HG03196 (cell line): ENCODE measurements around the gene CABP4.

Experiments used
- ATAC-seq: cut with Tn5 transposase; IDR thresholded peaks from one replicate; pipeline ENCODE4 v1.9.1; 2021; ENCODE audit not compliant: unreplicated experiment

CABP4 gene

DNA sequence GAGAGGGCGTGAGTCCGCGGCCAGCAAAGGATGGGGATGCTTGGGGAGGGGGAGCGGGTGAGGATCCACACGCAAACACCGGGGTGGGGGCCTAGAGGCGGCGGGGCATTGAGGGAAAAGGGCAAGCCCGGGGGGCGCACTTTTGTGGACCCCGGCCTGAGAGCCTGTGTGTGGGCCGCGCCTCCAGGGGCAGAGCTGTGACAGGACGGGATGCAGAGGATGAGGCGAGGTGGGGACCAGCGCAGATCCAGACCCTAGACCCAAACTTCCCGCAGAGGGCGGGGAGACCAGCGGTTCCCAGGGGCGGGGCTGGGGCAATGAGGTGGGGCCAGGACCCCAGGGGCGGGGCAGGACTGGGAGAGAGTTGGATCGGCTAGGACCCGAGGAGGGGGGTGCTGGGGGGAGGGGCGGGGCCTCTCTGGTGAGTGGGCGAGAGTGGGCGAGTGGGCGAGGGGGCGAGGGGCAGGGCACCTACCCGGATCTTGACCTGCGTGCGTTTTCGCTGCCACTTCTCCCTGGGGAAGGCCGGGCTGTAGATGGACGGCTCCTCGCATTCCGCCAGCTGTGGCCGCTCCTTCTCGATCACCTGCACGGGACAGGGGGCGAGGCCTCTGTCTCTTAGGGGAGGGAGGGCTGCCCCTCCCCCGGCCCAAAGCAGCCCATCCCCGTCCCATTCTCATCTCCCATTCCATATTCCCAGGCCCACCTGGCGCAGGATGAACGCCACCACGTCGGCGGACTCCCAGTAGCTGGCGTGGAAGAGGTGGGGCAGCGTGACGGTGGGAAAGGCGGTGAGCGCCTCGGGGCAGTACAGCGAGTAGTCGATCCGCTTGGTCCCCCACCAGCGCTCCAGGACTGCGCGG lies 39.4 kb downstream of the CABP4 start:
- ATAC-seq, result no peak

DNA sequence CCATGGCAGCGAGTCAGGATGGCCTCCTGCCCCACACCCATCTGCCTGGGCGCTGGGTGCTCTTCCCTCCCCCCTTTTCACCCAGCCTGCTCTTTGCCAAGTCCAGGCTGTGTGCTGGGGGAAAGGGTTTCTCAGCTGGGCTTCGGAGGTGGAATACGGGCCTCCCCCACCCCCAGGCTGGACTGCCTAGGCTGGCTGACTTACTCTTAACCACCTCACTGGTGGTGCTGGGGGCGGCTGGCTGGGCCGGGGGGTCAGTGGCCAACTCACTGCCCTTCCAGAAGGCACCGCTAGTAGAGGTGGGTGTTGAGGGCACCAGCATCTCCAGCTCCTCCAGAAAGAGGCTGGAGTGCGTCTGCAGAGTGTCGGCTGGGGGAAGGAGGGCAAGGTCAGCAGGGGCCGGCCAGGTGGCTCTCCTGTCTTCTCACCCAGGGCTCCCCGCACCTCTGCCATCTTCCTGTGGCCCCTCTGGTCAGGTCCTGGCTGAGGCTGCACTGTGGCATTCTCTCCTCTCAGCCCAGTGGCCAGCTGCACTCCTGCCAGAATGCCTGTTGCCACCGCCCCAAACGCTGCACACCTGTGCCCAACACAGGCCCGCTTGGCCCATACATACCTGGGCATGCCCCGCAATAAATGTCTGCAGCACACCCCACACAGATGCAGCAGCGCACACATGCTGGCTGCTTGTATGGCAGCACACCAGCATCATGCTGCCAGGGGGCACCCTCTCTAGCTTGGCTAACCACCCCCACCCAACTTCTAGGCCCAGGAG lies 40.3 kb downstream of the CABP4 start:
- no peak for ATAC-seq

DNA sequence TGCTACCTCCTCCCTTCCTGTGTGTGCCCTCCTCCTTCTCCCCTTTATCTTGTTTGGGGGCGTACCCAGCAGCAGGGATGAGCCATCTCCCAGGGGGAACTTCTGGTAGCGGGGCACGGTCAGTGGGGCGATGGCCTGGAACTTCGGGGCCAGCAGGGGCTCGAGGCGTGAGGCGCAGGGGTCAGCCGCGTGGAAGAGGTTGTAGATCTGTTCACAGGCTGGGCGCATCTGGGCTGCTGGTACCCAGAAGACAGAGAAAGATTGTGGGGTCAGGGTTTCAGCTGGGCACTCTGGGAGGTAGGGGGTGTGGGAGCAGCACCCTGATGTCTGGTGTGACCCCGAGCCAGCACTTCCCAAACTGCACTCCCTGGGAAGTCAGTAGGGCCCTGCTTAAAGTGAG lies 41.0 kb downstream of the CABP4 start:
- ATAC-seq, result no peak

DNA sequence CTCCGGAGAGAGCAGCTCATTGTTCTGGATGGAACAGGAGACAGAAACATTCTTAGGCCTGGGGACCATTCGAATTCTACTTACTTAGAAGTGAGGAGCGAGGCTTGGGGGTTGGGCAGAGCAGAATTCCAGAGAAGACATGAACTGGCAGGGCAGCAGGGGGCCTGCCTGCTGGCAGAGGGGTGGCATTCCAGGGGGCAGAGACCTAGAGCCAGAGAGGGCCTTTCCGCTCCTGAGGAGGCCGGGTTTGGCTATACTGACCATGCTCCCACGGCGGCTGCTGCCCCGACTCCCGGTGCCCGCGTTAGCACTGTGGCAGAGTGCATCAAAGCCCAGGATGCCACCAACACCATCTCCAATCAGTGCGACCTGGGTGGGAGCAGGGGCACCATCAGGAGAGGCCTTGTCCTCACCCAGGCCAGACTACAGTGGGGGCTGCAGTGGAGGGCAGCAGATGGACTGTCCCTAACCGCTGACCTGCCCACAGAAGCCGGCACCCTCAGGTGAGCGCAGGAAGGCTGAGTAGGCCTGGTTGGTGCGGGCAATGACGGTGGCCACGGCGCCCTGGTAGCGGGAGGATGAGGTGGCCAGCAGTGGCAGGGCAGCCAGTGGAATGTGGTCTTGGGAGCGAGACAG lies 42.6 kb downstream of the CABP4 start:
- ATAC-seq, result no peak

DNA sequence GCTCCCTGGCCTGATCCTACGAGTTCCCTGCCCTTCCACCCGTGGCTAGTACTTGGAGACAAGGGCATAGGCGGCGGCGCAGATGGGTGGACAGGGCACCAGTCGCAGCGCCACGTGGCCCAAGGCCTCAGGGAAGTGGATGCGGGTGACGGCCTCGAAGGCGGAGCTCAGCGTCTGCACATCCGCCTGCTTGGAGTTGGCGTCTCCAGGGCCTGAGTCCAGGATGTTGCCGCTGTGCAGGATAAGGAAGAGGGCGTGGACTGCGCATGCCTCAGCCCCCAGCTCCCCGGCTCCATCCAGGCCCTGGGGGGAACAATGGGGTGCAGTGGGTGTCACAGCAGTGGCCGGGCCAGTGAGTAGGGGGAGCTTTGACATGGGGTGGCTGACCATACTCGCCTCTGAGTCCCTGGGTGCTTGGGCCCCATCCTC lies 43.4 kb downstream of the CABP4 start:
- ATAC-seq, result no peak

DNA sequence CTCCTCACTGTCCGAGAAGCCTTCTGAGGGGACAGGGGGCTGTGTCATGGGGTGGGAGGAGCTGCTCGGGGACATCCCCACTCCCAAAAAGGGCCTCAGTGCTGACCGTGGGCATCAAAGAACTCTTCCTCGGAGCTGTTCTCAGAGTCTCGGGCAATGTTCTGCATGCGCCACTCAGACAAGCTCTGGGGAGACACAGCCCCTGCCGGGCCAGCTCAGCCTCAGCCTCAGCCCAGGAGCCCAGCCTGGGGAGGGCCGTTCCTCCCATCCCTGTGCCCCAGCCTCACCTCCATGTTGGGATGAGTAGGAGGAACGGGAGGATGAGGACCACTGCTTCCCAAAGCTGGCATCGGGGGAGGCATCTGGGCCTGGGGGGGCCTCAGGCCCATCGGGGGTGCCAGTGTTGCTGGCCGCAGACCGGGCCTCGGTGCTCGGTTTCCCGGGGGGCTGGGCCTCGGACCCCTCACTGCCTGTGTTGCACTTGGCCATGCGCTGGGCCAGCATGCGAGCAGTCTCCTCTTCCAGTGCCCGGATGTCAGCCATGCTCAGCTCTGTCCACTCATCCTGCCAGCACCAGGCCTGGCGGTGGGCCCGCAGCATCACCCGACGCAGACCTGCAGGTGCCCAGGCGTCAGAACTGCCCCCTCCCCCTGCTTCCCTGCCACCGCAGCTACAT lies 44.8 kb downstream of the CABP4 start:
- no peak for ATAC-seq

DNA sequence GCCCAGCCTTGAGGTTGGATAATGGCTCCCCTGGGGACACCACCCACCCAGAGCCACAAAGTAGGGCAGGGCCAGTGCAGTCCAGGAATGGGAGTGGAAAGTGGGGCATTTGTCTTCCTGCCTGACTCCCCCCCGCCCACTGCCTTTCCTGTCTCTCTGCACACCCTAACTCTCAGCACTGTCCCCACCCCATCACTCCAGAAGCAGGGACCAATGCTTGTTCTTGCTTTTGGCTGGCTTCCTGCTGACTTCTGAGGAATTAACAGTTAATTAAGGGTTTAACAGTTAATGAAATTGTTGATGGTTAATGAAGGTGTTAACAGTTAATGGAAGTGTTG lies 45.3 kb downstream of the CABP4 start:
- ATAC-seq, result no peak

DNA sequence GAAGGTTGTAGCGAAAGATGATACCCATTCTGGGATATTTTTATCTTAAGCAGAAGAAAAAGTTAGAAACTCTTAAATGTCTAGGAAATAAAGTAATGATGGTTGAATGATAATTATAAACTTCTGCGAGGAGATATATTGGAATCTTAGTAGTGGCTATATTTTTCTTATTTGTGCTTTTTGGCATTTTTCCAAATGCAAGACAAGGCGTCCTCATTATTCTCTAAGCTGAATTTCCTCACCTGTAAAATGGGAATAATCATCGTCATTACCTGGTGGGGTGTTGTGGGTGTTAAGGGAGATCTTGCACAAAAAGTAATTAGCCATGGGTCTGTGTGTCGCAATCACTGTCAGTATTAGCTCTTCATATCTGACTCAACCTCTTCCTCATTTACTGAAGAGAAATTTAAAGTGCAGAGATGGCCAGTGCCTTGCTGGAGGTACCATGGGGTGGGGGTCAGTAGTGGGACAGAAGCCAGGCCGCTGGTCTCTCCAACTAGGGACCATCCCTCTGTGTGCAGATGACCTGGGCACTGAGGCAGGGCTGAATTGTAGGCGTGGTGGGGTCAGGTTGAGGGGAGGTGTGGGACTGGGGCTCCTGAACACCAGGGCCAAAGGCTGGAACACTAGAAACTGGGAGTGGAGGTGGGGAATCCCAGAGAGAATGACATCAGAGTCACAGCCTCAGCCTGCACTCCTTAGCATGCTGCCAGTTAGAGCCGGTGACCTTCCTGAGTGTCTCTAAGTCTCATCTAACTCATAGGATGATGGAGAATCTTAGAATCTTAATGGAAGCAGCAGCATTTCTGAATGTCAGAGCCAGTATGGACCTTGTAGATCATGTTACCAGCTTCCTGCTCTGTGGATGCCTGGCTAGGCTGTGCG lies 45.9 kb downstream of the CABP4 start:
- no peak for ATAC-seq

DNA sequence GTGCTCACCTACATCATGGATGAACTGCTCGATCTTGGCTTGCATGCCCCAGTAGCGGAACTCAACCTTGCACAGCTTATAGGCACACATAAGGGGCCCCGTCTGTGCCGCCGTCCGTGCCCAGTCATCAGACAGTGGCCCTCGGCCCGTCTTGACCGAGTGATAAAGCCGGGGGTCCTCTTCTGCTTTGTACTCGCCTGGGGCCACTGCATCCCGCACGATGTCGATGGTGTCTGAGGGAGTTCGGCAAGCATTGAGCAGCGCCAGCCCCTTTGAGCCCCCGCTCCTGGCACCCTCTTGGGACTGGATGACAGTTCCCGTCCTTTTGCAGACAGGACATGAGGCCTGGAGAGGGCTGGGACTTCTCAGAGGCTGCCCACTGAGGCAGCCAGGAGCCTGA lies 46.7 kb downstream of the CABP4 start:
- no peak for ATAC-seq

DNA sequence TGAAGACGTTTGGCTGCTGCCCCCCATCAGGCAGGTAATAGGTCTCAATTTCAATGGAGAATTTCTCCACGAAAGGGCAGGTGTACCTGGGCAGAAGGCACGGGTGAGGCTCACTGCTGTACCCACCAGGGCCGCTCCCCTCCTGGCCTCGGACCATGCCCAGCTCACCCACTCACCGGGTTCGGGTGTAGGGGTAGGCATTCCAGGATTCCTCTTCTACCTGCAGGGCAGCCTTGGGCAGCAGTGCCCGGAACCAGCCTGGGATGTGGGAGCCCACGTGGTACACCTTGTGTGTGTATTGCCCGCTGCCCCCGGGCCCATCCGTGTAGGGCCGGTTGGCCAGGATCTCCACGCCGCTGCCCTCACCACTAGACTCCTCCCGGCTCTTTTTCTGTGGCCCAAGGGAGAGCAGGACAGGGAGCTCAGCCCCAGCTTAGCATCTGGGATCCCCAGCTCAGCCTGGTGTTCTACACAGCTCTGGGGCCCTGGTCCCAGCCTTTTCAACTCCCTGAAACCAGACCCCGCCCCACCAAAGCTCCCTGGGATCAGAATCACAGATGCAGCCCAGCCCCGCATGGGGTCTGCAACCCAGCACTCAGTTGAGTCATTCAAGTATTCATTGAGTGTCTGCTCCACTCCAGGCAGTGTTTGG lies 47.3 kb downstream of the CABP4 start:
- no peak for ATAC-seq

DNA sequence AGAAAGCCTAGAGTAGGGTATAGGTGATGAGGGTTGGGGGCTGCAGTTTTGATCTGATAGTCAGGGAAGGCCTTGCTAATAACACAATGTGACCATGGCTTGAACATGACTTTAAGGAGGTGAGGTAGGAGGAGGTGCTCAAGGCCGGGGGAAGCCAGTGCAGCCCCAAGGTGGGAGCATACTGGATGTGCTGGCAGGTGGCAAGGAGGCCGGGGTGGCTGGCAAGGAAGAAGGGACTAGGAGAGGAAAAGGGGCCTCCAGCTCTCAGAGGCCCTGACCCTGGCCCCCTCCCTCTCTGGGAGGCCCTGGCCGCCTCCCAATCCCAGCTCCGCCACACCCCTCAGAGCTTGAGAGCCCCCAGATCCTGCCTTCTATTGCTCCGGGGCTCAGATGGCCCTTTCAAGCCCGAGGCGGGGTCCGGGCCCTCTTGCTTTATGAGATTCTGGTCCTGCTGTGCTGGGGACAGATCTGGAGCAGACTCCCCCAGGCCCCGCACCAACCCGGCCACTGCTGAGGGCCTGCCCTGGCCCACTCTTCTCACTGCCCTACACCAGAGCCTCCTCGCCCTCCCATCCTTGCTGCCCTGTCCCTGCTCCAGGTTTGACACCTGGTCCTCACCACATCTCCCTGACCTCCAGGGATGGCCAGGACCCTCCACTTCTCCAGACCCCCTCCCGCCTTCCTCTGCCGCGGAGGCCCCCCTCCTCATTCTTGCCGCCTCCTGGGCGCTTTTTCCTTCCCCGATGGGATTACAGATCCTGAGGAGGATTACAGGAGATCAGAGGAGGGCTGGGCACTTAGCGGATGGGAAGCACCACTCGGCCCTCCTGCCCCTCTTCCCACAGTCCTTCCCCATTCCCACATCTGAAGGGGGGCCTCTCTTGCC lies 48.2 kb downstream of the CABP4 start:
- ATAC-seq, result no peak

DNA sequence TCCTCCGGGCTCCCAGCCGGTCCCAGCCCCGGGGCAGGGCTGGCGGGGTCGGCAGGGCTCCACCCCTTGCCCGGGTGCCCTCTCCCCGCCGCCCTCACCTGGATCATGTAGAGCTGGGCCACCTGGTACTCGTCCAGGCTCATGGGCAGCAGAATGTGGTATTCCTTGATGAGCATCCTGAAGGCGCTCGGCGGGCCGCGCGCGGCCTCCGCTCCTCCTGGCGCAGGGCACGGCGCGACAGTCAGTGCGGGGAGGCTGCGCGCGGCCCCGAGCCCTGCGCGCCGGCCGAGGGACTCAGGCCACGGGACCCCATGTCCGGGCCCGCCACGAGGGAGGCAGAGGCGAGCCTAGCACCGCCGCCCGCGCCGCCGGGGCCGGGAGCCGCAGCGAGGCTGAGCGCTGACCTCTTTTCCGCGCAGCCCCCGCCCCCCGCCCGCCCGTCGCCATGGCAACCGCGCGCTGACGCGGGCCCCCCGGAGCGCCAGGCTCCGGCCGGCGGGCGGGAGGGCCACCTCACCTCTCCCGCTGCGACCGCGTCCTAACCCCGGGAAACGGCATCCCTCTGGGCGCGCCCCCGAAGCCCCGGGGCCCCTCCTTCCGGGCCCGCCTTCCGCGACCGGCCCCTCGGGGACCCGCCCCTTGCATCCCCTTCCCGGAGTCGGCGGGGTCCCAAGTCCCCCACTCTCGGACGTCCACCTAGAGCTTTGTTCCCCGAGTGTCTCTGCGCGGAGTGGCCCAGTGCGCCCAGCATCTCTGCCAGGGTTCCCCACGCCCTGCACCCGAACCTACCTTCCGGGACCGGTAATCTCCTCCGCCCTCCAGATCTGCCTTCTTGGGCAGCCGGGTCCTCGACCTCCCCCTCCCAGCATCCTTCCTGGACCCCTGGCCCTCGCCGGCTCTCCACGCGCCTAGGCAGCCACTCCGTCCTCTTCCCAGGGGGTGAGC lies 49.1 kb downstream of the CABP4 start:
- ATAC-seq, result no peak

DNA sequence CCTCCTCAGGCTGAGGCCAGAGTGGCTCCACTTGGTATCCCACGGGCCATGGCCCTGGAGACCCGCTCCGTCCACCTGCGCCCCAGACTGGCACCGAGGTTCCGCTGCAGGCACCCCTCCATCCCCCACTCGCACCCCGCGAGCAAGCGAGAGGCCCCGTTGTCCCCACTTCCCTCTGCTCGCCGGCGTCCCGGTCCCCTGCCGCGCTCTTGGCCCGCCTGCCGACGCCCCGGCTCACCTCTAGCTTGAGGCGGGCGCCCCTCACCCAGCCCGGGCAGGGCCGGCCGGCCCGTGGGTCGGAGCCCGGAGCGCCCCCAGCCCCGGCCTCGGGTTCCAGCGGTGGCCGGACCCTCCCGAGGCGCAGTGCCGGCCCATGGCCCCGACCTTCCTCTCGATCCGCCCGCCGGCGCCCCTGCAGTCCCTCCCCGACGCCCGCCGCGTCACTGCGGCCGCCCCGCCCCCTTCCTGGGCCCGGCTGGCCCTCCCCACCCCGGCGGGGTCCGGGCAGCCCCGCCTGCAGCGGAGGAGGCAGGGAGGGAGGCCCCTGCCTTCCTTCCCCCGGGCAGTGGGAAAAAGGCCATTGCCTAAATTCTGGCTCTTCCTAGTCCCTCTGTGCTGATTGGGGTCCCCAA lies 49.9 kb downstream of the CABP4 start, which contains the start of gene PITPNM1:
Gene PITPNM1, minus strand, starts transcription at position 414 of the 632 bp plus-strand sequence. CDS start 1,183 bp downstream, outside the sequence.
- peak; percentile 21 for ATAC-seq

DNA sequence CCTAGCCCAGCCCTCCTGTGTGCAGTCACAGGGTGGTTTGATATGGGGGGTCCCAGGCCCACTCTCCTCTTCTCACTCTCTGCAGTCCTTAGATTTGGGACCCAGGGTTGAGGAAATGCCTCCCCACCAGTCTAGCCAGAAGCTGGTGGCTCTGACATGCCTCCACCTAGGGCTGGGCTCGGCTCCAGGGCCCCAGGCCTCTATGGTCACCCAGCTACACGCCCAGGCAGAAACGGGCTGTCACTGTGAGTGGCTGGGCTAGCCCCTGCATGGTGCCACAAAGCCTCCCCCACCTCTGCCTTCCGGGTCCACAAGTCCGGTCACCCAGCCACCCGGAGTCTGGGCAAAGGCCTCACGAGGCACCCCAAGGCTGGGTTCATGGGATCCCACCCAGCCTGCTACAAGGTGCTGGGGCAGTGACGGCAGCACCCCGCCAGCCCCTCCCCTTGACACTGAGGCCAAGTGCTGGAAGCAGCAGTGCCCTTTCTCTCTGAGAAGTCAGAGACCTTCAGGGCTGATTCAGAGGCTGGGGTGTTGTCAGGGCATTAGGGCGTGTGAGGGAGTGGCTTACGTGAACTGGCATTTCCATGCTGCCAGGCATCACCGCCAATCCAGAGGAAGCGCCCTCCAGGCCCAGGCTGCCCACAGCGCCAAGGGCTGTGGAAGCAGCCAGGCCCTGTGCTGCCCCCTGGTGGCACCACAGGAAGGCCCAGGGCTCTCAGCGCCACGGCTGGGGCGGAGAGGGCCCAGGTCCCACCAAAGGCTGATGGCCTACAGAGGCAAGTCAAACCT lies 50.6 kb downstream of the CABP4 start:
- peak; percentile 31 for ATAC-seq

DNA sequence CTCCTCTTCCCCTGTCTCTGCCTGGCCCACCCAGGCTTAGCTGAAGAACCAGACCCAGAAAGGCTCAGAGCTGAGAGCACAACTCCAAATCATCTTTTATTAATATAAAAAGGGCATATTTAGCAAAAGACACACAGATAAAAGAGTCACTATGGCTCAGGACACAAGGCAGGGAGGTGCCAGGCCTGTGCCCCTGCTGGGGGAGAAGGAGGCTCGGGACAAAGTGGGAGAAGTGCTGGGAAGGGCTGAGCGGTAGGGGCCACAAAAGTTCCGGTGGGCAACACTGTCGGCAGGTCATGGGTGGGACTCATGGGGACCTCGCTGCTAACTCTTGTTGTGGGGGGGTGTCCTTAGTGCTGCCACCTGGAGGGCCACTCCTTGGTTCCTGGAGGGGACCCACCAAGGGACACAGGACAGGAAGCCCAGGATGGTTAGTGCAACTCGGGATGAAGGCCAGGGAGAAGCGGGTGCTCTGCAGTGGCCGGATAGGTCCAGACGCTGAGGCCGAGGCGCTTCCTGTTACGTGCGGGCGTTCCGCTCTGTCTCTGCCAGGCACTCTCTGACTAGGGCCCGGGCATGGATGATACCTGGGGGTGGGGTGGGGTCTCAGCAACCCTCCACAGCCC lies 51.4 kb downstream of the CABP4 start:
- ATAC-seq, result no peak
